SU-DHL-6 (cell line): ENCODE measurements around the gene MTMR11.

ENCODE experiments used
- H2AFZ ChIP-seq: fragments of 200-600 bp; sonication (generic); 2 replicates; pipeline ENCODE4 v1.6.1; 2014; ENCODE audit warnings: low read depth, mild to moderate bottlenecking, moderate library complexity, mixed read lengths, antibody characterized with exemption, low read length; ENCODE audit not compliant: severe bottlenecking
- H3F3A ChIP-seq: fragments of 200-600 bp; shearing (Covaris generic); 2 replicates; pipeline ENCODE4 v1.6.0; 2016; ENCODE audit warnings: antibody characterized with exemption, mild to moderate bottlenecking; ENCODE audit not compliant: insufficient read depth
- H3K27ac ChIP-seq: fragments of 200-600 bp; sonication (generic); 2 replicates; pipeline ENCODE4 v1.5.1; 2016; ENCODE audit warnings: low read depth, mild to moderate bottlenecking, low read length, moderate library complexity, mixed read lengths
- H3K27me3 ChIP-seq: fragments of 200-600 bp; sonication (generic), shearing (Covaris generic); 2 replicates; pipeline ENCODE4 v1.6.0; 2014; ENCODE audit warnings: mild to moderate bottlenecking, low read length
- H3K36me3 ChIP-seq: fragments of 200-600 bp; sonication (generic); 2 replicates; pipeline ENCODE4 v1.6.1; 2014; ENCODE audit warnings: mild to moderate bottlenecking, low read length, mixed read lengths
- H3K4me2 ChIP-seq: fragments of 300-600, 200-600 bp; shearing (Covaris generic), sonication (generic); 2 replicates; pipeline ENCODE4 v1.6.0; 2014; ENCODE audit warnings: low read length, low read depth, mild to moderate bottlenecking; ENCODE audit not compliant: poor library complexity, severe bottlenecking
- H3K4me3 ChIP-seq: fragments of 200-600 bp; sonication (generic); 2 replicates; pipeline ENCODE4 v1.5.1; 2014; ENCODE audit warnings: antibody characterized with exemption, low read length, mild to moderate bottlenecking, mixed read lengths; ENCODE audit not compliant: insufficient read depth, poor library complexity, severe bottlenecking
- H3K79me2 ChIP-seq: fragments of 200-600 bp; sonication (generic); 2 replicates; pipeline ENCODE4 v1.6.1; 2014; ENCODE audit warnings: mild to moderate bottlenecking, low read length, moderate library complexity; ENCODE audit not compliant: insufficient read depth
- H3K9ac ChIP-seq: fragments of 200-600 bp; sonication (generic); 2 replicates; pipeline ENCODE4 v1.7.0; 2014; ENCODE audit warnings: mild to moderate bottlenecking, low read length
- H3K9me2 ChIP-seq: fragments of 200-600 bp; sonication (generic); replicated peaks from 2 replicates; pipeline ENCODE4 v1.6.1; 2014; ENCODE audit warnings: low read length; ENCODE audit not compliant: insufficient read depth
- H3K9me3 ChIP-seq: fragments of 200-600 bp; sonication (generic); 2 replicates; pipeline ENCODE4 v1.6.1; 2014; ENCODE audit warnings: low read length, mixed read lengths; ENCODE audit not compliant: insufficient read depth
- H4K20me1 ChIP-seq: fragments of 200-600 bp; sonication (generic); 2 replicates; pipeline ENCODE4 v1.6.1; 2014; ENCODE audit warnings: low read depth, mild to moderate bottlenecking, antibody characterized with exemption, low read length, moderate library complexity, mixed read lengths
- CTCF ChIP-seq: fragments of 200-600 bp; sonication (generic); IDR thresholded peaks from one replicate; pipeline ENCODE4 v1.5.1; 2017; ENCODE audit warnings: antibody characterized with exemption, mild to moderate bottlenecking, low read length, moderate library complexity; ENCODE audit not compliant: insufficient read depth, poor library complexity, severe bottlenecking
- EZH2phosphoT487 ChIP-seq: fragments of 200-600 bp; sonication (generic), shearing (Covaris generic); conservative IDR thresholded peaks from 2 replicates; pipeline ENCODE4 v1.6.1; 2018; ENCODE audit warnings: mild to moderate bottlenecking, antibody characterized with exemption, low read length, moderate library complexity, mixed read lengths

The MTMR11 gene

GRCh38 chr1:149978547-149979023, 41.9 kb upstream of the MTMR11 start:
- H3K79me2 ChIP-seq: no peaks in the 10 kb centered on the region
- H3F3A ChIP-seq: no peaks in the 10 kb centered on the region
- no peak overlapping the region for H3K4me3 ChIP-seq
- TF ChIP-seq CTCF (no peak), EZH2phosphoT487 (no peak)
- H3K27ac ChIP-seq: no peak overlapping the region
- no peaks in the 10 kb centered on the region for H3K36me3 ChIP-seq
- H3K27me3 ChIP-seq: no peaks in the 10 kb centered on the region
- no peaks in the 10 kb centered on the region for H4K20me1 ChIP-seq
- H3K9ac ChIP-seq: no peak overlapping the region
- H3K9me2 ChIP-seq: no peaks in the 10 kb centered on the region
- no peak overlapping the region for H3K4me2 ChIP-seq
- H2AFZ ChIP-seq: no peak overlapping the region
- H3K9me3 ChIP-seq: no peaks in the 10 kb centered on the region

DNA sequence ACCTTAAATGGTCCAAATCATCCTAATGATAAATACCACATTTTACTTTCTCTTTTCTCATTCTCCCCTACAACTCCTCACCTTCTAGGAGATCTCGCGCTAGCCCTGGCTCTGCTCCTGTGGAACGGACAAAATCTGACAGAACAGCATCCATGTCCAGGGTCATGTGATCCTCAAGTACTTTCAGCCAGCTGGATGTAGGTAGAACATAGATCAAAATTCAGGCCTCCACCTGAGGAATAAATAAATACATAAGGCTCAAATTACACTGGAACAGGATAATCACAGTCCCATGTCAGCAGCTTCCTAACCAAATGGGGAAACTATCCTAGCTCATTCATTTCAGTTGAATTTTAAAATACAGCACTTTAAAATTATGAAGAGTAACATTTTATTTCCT, 40.7 kb upstream of the MTMR11 start:
- Histone ChIP-seq H3K36me3 (no peaks in the 10 kb centered on the region), H3K9me2 (no peaks in the 10 kb centered on the region), H3K9ac (no peak overlapping the region), H3K27me3 (no peaks in the 10 kb centered on the region), H2AFZ (no peak overlapping the region), H3K27ac (no peak overlapping the region), H3K4me3 (no peak overlapping the region), H3K9me3 (no peaks in the 10 kb centered on the region), H4K20me1 (no peaks in the 10 kb centered on the region), H3K4me2 (no peak overlapping the region), H3F3A (no peaks in the 10 kb centered on the region), H3K79me2 (no peaks in the 10 kb centered on the region)
- no peak for TF ChIP-seq EZH2phosphoT487
- TF ChIP-seq CTCF: no peak

- H3K27ac ChIP-seq: no peak overlapping the region
- no peak overlapping the region for H2AFZ ChIP-seq
- H3K36me3 ChIP-seq: no peaks in the 10 kb centered on the region
- no peaks in the 10 kb centered on the region for H3F3A ChIP-seq
- H3K79me2 ChIP-seq: no peaks in the 10 kb centered on the region
- no peaks in the 10 kb centered on the region for H4K20me1 ChIP-seq
- H3K4me3 ChIP-seq: no peak overlapping the region
- TF ChIP-seq EZH2phosphoT487: no peak
- TF ChIP-seq CTCF: no peak
- no peaks in the 10 kb centered on the region for H3K9me3 ChIP-seq
- no peak overlapping the region for H3K9ac ChIP-seq
- no peak overlapping the region for H3K4me2 ChIP-seq
- no peaks in the 10 kb centered on the region for H3K9me2 ChIP-seq
- no peaks in the 10 kb centered on the region for H3K27me3 ChIP-seq
Measured at GRCh38 chr1:149972547-149972946, 35.9 kb upstream of the MTMR11 start.

DNA sequence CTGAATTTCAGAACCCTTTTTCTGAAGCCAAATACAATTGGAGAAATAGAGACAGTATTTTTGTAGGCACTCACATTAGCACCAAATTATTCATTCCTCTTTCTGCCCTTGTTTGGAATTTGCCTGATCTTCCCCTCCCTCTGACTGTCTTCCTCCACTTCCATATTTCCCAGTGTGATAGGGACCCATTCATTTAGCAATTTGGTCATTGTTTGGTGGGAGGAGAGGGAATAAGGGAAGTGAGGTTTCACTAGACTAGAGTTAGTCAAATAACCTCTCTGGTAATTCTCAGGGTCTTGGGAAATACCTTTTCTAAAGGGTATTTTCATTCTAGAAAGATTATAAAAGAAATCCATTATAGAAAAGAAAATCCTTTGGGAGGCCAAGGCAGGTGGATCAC, 31.0 kb upstream of the MTMR11 start:
- Histone ChIP-seq H3K36me3 (no peaks in the 10 kb centered on the region), H3K27ac (no peak overlapping the region), H4K20me1 (no peaks in the 10 kb centered on the region), H3K9me2 (no peaks in the 10 kb centered on the region), H3K27me3 (no peaks in the 10 kb centered on the region), H3K4me3 (no peak overlapping the region), H3K79me2 (no peaks in the 10 kb centered on the region), H3F3A (no peaks in the 10 kb centered on the region), H3K9ac (no peak overlapping the region), H3K4me2 (no peak overlapping the region), H3K9me3 (no peaks in the 10 kb centered on the region), H2AFZ (no peak overlapping the region)
- TF ChIP-seq CTCF: no peak
- TF ChIP-seq EZH2phosphoT487: no peak
